GM12874 (cell line): ENCODE data around the gene SSX2IP.

Source experiments
- TF ChIP-seq, protein P1 (sequence below): IDR thresholded peaks from 2 replicates; pipeline ENCODE4 v1.5.1; 2011; ENCODE audit warnings: low read depth, mild to moderate bottlenecking, control low read depth, low read length, moderate library complexity; ENCODE audit not compliant: insufficient read depth

Gene SSX2IP

DNA sequence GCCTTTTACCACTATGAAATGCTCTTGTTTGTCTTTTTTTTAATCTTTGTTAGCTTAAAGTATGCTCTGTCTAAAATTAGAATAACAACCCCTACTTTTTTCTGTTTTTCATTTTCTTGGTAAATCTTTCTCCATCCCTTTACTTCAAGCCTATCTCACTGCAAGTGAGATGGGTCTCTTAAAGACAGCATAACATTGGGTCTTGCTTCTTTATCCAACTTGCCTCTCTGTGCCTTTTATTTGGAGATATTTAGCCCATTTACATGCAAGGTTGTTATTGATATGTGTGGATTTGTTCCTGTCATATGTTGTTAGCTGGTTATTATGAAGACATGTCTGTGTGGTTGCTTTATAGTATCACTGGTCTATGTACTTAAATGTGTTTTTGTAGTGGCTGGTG is 41.3 kb upstream of the SSX2IP start:
- TF ChIP-seq, protein P1, sequence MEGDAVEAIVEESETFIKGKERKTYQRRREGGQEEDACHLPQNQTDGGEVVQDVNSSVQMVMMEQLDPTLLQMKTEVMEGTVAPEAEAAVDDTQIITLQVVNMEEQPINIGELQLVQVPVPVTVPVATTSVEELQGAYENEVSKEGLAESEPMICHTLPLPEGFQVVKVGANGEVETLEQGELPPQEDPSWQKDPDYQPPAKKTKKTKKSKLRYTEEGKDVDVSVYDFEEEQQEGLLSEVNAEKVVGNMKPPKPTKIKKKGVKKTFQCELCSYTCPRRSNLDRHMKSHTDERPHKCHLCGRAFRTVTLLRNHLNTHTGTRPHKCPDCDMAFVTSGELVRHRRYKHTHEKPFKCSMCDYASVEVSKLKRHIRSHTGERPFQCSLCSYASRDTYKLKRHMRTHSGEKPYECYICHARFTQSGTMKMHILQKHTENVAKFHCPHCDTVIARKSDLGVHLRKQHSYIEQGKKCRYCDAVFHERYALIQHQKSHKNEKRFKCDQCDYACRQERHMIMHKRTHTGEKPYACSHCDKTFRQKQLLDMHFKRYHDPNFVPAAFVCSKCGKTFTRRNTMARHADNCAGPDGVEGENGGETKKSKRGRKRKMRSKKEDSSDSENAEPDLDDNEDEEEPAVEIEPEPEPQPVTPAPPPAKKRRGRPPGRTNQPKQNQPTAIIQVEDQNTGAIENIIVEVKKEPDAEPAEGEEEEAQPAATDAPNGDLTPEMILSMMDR = no peak

DNA sequence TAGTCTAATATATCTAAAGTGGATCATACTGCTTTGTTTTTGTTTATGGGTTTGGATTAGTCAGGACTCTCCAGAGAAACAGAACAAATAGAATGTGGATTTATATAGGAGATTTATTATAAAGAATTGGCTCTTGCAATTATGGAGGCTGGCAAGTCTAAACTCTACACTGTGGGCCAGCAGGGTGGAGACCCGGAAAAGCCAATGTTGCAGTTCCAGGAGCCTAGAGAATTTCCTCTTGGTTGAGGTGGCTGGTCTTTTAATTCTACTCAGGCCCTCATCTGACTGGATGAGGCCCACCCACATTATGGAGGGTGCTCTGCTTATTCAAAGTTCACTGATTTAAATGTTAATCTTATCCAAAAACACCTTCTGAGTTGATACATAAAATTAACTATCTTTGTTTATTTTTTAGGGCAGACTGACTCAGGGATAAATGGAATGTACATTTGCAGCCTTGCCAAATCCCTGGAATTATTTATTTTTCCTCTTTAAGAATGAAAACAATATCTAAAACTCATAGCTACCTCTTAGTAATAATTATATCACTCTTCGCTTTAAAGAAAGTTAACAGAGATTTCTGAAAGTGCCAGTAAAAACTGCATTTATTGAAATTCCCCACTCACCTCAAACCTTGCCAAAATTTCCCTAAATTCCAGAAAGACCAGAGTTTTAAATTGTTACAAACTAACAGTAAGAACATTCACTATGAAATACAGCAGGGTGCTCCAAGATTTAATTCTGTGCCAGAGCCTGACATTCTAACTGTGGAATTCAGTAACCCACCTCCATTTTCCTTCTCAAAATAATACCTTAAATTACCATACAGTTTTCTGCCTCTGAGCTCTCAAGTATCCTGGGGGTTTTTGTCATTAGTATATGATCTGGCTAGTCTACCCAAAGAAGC is 36.6 kb upstream of the SSX2IP start:
- TF ChIP-seq, protein P1 = no peak

DNA sequence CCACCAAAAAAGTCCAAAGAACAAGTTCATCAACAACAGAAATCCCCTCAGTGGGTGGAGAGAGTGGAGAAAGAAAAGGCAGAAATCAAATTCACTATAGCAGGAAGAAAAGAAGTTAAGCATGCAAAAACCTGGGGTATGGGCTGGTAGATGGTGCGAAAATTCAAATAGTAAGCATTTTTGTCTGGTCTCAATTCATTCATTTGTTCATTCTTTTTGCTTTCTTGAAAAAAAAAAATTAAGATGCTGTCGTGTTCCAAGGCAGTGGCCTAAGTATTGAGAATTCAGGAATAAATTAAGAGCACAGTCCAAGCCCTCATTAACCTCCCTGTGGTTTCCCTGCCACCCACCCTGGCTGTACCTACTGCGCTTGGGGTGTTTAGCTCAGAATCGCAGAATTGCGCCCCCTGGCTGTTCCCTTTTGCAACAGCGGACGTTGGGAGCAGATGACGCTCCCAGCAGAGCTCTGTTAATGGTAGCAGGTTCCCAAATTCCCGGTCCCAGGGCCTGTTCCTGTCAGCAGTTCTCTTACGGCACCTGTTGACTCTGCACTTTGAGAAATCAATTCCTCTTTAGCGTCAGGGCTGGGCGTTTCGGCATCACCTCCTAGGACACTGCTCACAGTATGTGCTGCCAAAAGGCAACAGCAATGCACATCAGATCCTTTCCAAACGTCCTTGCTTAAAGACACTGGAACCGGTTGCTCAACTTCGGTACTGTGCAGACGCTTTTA is 34.0 kb upstream of the SSX2IP start:
- TF ChIP-seq, protein P1 = peak; percentile 75

DNA sequence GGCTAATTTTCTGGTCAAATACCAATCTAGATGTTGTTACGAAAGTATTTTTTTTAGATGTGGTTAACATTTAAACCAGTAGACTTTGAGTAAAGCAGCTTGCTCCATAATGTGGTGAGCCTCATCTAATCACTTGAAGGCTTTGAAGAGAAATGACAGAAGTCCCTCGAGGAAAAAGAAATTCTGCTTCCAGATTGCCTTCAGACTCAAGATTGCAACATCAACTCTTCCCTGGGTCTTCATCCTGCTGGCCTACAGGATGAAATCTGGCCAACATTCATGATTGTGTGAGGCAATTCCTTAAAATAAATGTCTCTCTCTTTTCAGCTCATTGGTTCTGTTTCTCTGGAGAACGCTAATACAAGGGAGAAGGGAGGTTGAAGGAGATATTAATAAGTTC is 32.5 kb upstream of the SSX2IP start:
- TF ChIP-seq, protein P1 = no peak

DNA sequence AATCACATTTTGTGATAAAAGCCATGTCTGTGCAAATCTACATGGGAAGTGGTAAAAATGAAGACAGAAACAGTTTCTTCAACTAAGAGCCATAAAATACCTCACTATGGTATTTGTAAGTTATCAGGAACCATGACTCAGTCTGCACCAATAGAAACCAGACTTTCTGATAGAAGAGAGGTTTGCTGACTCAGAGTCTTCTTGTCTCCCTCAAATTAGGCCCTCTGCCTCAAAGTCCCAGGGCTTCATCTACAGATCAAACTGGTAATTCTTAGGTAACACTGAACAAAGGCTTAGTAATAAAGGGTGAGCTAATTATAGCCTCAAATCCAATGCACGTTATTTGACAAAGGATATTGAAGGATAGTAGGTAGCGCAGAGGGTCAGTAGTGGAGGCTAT is 30.9 kb upstream of the SSX2IP start:
- TF ChIP-seq, protein P1 = no peak

DNA sequence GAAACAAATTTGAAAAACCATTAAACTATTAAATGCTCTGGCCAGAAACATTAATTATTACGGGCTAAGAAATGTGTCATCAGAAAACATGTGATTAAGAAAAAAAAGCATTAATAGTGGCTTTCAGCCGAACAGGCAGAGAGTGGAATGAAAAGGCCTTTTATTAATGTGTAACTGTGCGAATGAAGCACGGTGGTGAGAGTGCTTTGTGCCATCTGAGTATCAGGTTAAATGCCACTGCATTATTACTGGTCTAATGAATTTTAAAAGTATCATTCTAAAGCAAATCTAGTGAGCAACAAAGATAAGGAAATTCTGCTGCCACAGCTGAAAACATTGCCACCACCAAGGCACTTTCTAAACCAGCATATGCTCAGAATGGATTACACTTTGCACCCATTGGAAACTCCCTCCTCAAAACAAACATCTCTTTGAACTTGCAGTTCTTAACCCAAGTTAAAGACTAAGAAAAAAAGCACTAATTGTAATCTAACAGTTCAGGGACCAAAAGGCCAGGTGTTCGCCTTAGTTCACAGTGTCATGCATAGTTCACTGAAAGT is 30.0 kb upstream of the SSX2IP start:
- TF ChIP-seq, protein P1 = no peak

DNA sequence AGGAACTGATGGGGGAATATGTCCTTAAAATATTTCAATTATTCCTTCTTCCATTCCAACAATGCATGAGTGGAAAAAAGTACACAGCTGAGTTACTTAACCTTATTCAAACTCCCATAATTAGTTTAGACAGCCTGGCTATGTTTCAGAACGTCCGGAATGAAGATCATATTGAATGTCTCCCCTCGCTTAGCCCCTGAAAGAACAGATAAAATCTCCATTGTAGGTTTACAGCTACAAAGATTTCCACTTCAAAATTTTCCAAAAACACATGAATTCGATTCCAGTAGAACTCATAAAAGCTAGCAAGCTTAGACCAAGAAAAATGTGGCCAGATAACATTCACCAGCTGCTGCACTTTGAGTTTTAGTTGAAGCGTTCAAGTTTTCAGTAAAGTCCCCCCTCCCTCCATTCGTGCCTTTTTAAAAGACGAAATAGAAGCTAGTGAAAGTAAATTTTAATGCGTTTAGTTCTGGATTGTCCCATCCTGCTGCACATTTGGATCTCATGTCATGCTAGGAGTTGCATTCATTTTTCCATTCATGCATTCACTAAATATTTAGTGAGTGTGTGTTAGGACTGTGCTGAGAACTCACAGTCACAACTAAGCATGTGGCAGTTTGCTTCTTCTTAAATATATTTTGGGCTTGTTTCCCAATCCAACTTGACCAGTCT is 29.4 kb upstream of the SSX2IP start:
- TF ChIP-seq, protein P1 = no peak
